HL-60/S4 treated with retinoic acid at 250 ng/mL for 4 days and 3 days (cell line): ENCODE data around the gene MSRB1.

Experiments used
- in situ Hi-C: fragments of 300-500 bp; cut with MboI; formaldehyde crosslinking; loops from 2 replicates; pipeline ENCODE4 v1.7.0; 2022; ENCODE audit warnings: low sequenced_read_pairs

MSRB1 gene

GRCh38 chr16:1979271-1980029, 36.5 kb upstream of the MSRB1 start:
- in situ Hi-C loops = no loop called here

GRCh38 chr16:1978476-1979120, 35.6 kb upstream of the MSRB1 start:
- in situ Hi-C loops = no loop called here

GRCh38 chr16:1977875-1978268, 34.9 kb upstream of the MSRB1 start:
- in situ Hi-C loops = no loop called here

GRCh38 chr16:1976951-1977874, 34.2 kb upstream of the MSRB1 start:
- in situ Hi-C loops = no loop called here

GRCh38 chr16:1976216-1976520, 33.2 kb upstream of the MSRB1 start:
- in situ Hi-C loops = no loop called here

- in situ Hi-C loops = no loop called here
Measured at GRCh38 chr16:1975432-1976215, 32.6 kb upstream of the MSRB1 start.

GRCh38 chr16:1974157-1975070, 31.4 kb upstream of the MSRB1 start:
- in situ Hi-C loops = no loop called here

GRCh38 chr16:1973461-1974156, 30.6 kb upstream of the MSRB1 start:
- in situ Hi-C loops = no loop called here

GRCh38 chr16:1972490-1972877, 29.5 kb upstream of the MSRB1 start:
- in situ Hi-C loops = no loop called here

- in situ Hi-C loops = no loop called here
Measured at GRCh38 chr16:1971796-1972489, 28.9 kb upstream of the MSRB1 start, which contains the start of gene TBL3. Gene TBL3, plus strand, starts transcription at chr16:1972053. Its CDS starts 112 bp downstream, at chr16:1972165.

GRCh38 chr16:1968146-1968953, 25.4 kb upstream of the MSRB1 start:
- in situ Hi-C loops = no loop called here

- in situ Hi-C loops = no loop called here
Measured at GRCh38 chr16:1966460-1966859, 23.5 kb upstream of the MSRB1 start, which contains the start of gene RNF151. Gene RNF151, plus strand, starts transcription at chr16:1966856. Its CDS starts 26 bp downstream, at chr16:1966882.

- in situ Hi-C loops = no loop called here
Measured at GRCh38 chr16:1965396-1966001, 22.5 kb upstream of the MSRB1 start.

- in situ Hi-C loops = no loop called here
Measured at GRCh38 chr16:1964506-1965395, 21.8 kb upstream of the MSRB1 start, which contains the start of gene RPS2. Gene RPS2, minus strand, starts transcription at chr16:1964826. Its CDS starts 201 bp downstream, at chr16:1964625.

- in situ Hi-C loops = no loop called here
Measured at GRCh38 chr16:1963806-1964505, 21.0 kb upstream of the MSRB1 start.
